HEK293T (cell line): ENCODE data around the gene ADAMTS15.

Experiments
- CTCF ChIA-PET: fragments of 350-600 bp; formaldehyde crosslinking; extraction: SDS; loops from one replicate; lab custom pipeline; 2021; ENCODE audit warnings: antibody characterized with exemption, inconsistent platforms; lab: Yijun Ruan, JAX
- POLR2A ChIA-PET: fragments of 350-600 bp; formaldehyde crosslinking; extraction: SDS; loops from one replicate; lab custom pipeline; 2020; ENCODE audit warnings: antibody characterized with exemption, inconsistent platforms; lab: Yijun Ruan, JAX
- DNase-seq: peaks from one replicate; pipeline ENCODE4 v3.0.0; 2012; ENCODE audit warnings: mixed read lengths; ENCODE audit errors: extremely low spot score
- ARNT ChIP-seq: fragments of 450-650 bp; IDR thresholded peaks from 2 replicates; pipeline ENCODE4 v1.6.1; 2017; ENCODE audit warnings: mild to moderate bottlenecking
- BHLHE40 ChIP-seq: fragments of 450-650 bp; IDR thresholded peaks from 2 replicates; pipeline ENCODE4 v1.6.1; 2016; ENCODE audit warnings: mild to moderate bottlenecking, moderate library complexity, borderline replicate concordance
- CTBP1 ChIP-seq: fragments of 450-650 bp; IDR thresholded peaks from 2 replicates; pipeline ENCODE4 v1.6.1; 2016; ENCODE audit warnings: borderline replicate concordance
- ELF4 ChIP-seq: fragments of 450-650 bp; IDR thresholded peaks from 2 replicates; pipeline ENCODE4 v1.6.1; 2017; ENCODE audit warnings: antibody characterized with exemption
- FOXA1 ChIP-seq: fragments of 450-650 bp; IDR thresholded peaks from 2 replicates; pipeline ENCODE4 v1.6.1; 2016; ENCODE audit warnings: mild to moderate bottlenecking
- FOXK2 ChIP-seq: fragments of 450-650 bp; IDR thresholded peaks from 2 replicates; pipeline ENCODE4 v1.6.1; 2016; ENCODE audit warnings: mild to moderate bottlenecking
- FOXM1 ChIP-seq: fragments of 450-650 bp; IDR thresholded peaks from 2 replicates; pipeline ENCODE4 v1.6.1; 2017; ENCODE audit warnings: mild to moderate bottlenecking, borderline replicate concordance
- HDGF ChIP-seq: fragments of 450-650 bp; IDR thresholded peaks from 2 replicates; pipeline ENCODE4 v1.6.1; 2017; ENCODE audit warnings: antibody characterized with exemption, borderline replicate concordance
- L3MBTL2 ChIP-seq: fragments of 450-650 bp; conservative IDR thresholded peaks from 2 replicates; pipeline ENCODE4 v1.6.1; 2016; ENCODE audit warnings: mild to moderate bottlenecking
- LEF1 ChIP-seq: fragments of 450-650 bp; IDR thresholded peaks from 2 replicates; pipeline ENCODE4 v1.6.1; 2017; ENCODE audit warnings: mild to moderate bottlenecking, borderline replicate concordance
- NFRKB ChIP-seq: fragments of 450-650 bp; IDR thresholded peaks from 2 replicates; pipeline ENCODE4 v1.6.1; 2016; ENCODE audit warnings: mild to moderate bottlenecking, moderate library complexity
- SP1 ChIP-seq: fragments of 450-650 bp; IDR thresholded peaks from 2 replicates; pipeline ENCODE4 v1.6.1; 2017
- SUZ12 ChIP-seq: fragments of 450-650 bp; IDR thresholded peaks from 2 replicates; pipeline ENCODE4 v1.6.1; 2016; ENCODE audit warnings: mild to moderate bottlenecking
- TARDBP ChIP-seq: fragments of 450-650 bp; IDR thresholded peaks from 2 replicates; pipeline ENCODE4 v1.6.1; 2016
- ZNF384 ChIP-seq: fragments of 450-650 bp; IDR thresholded peaks from 2 replicates; pipeline ENCODE4 v1.6.1; 2016
- TF ChIP-seq, protein P1 (sequence below): fragments of 450-650 bp; IDR thresholded peaks from 2 replicates; pipeline ENCODE4 v1.6.1; 2016

Gene ADAMTS15

GRCh38 chr11:130448039-130448415, 418 bp upstream of the ADAMTS15 start:
- TF ChIP-seq LEF1 = no peak
- TF ChIP-seq CTBP1 = no peak
- no peak for TF ChIP-seq SUZ12
- TF ChIP-seq NFRKB = no peak
- TF ChIP-seq ZNF384 = no peak
- TF ChIP-seq FOXM1 = no peak
- TF ChIP-seq FOXA1 = no peak
- TF ChIP-seq ARNT = no peak
- TF ChIP-seq TARDBP = no peak
- no peak for TF ChIP-seq L3MBTL2
- no peak for TF ChIP-seq ELF4
- no peak for TF ChIP-seq SP1
- no peak for TF ChIP-seq BHLHE40
- TF ChIP-seq FOXK2 = no peak
- no peak for TF ChIP-seq HDGF
- POLR2A ChIA-PET = interaction anchor here (0.9 kb wide), 1 partner anchor 380 kb away, joined by 3 read pairs; no protein-coding TSS in a partner anchor
- DNase-seq = no peak
- CTCF ChIA-PET = no interaction called here

- TF ChIP-seq FOXK2 = no peak
- CTCF ChIA-PET = interaction anchor here (0.6 kb wide), 1 partner anchor 637 kb away, joined by 8 read pairs; no protein-coding TSS in a partner anchor
- POLR2A ChIA-PET = no interaction called here
- no peak for DNase-seq
These were observed 1.0 kb downstream of the ADAMTS15 start for GRCh38 chr11:130449310-130449990.

GRCh38 chr11:130449996-130450769, 1.7 kb downstream of the ADAMTS15 start:
- no peak for TF ChIP-seq SP1
- TF ChIP-seq SUZ12 = no peak
- TF ChIP-seq FOXA1 = no peak
- TF ChIP-seq HDGF = no peak
- TF ChIP-seq FOXM1 = no peak
- TF ChIP-seq, protein P1, sequence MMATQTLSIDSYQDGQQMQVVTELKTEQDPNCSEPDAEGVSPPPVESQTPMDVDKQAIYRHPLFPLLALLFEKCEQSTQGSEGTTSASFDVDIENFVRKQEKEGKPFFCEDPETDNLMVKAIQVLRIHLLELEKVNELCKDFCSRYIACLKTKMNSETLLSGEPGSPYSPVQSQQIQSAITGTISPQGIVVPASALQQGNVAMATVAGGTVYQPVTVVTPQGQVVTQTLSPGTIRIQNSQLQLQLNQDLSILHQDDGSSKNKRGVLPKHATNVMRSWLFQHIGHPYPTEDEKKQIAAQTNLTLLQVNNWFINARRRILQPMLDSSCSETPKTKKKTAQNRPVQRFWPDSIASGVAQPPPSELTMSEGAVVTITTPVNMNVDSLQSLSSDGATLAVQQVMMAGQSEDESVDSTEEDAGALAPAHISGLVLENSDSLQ = no peak
- no peak for TF ChIP-seq ELF4
- TF ChIP-seq L3MBTL2 = no peak
- TF ChIP-seq ZNF384 = no peak
- no peak for TF ChIP-seq FOXK2
- no peak for TF ChIP-seq BHLHE40
- no peak for TF ChIP-seq TARDBP
- POLR2A ChIA-PET = interaction anchor here (1.0 kb wide), 1 partner anchor 92 kb away, joined by 4 read pairs; no protein-coding TSS in a partner anchor
- no peak for DNase-seq
- CTCF ChIA-PET = interaction anchor here (0.8 kb wide), 1 partner anchor 412 kb away, joined by 4 read pairs; no protein-coding TSS in a partner anchor

- TF ChIP-seq LEF1 = no peak
- TF ChIP-seq FOXM1 = no peak
- no peak for TF ChIP-seq FOXK2
- TF ChIP-seq TARDBP = no peak
- no peak for TF ChIP-seq CTBP1
- no peak for TF ChIP-seq SP1
- no peak for TF ChIP-seq NFRKB
- ChIA-PET POLR2A (no interaction called here), CTCF (interaction anchor here (0.6 kb wide), 1 partner anchor 378 kb away, joined by 3 read pairs; no protein-coding TSS in a partner anchor)
- DNase-seq = no peak
These were observed 3.0 kb downstream of the ADAMTS15 start for GRCh38 chr11:130451231-130452019.

DNA sequence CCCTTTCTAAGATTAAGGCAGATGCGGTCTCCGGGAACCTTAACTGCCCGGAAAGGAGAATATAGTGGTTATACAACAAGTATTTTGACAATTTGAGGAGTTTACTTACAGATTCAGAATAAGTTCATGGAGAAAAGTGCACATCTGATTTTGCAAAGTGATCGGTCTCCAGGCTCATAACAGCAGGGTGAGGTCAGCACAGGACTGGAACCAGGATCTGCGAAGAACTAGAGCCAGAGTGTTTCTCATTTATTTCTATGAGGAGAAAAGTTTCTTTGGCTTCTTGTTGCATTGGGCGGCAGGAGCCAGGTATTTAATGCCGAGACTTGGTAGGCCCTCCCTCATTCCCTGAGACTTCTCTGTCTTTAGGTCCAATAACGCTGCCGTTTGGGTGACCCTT, 3.7 kb downstream of the ADAMTS15 start:
- DNase-seq = no peak
- ChIA-PET POLR2A (no interaction called here), CTCF (no interaction called here)
- TF ChIP-seq NFRKB = no peak
- TF ChIP-seq FOXK2 = no peak
- no peak for TF ChIP-seq HDGF
- TF ChIP-seq, protein P1 = no peak
- TF ChIP-seq FOXA1 = no peak
- TF ChIP-seq ARNT = no peak
- no peak for TF ChIP-seq ELF4
- TF ChIP-seq TARDBP = no peak
- TF ChIP-seq ZNF384 = no peak
- no peak for TF ChIP-seq LEF1

GRCh38 chr11:130452940-130453339, 4.5 kb downstream of the ADAMTS15 start:
- no peak for DNase-seq
- CTCF ChIA-PET = no interaction called here
- TF ChIP-seq FOXM1 = no peak
- no peak for TF ChIP-seq LEF1
- no peak for TF ChIP-seq ELF4
- no peak for TF ChIP-seq TARDBP
- no peak for TF ChIP-seq CTBP1
- TF ChIP-seq, protein P1 = no peak
- TF ChIP-seq SP1 = no peak
- TF ChIP-seq NFRKB = no peak
- no peak for TF ChIP-seq ZNF384
- TF ChIP-seq FOXA1 = no peak
- POLR2A ChIA-PET = no interaction called here
